ENCODE results near the gene PLXND1. TPM values are rescaled to one million over a fixed set of nuclear protein-coding genes. Genes with fewer than 3 reads are reported as not detected.
A peak's percentile ranks its signal among the peaks of the same experiment; 100 is the strongest.

PLXND1 gene
- polyA plus RNA-seq, 2 donors, result 15.8 to 18.7 TPM

DNA sequence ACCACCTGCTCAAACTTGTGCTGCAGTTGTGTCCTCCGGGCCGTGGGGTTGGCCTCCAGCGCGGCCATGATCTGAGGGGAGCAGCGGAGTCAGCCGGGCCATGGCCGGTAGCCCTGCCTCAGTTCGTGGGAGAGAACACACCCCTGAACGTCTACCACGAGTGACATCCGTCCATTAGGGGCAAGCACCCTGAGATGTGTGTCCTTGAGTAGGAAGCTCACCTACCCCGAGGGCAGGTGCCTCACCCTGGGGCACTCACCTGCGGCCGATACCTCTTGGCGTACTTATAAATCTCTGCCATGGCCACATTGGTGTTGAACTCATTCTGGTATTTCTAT is 50.1 kb downstream of the PLXND1 start:
- WGBS, 2 donors, result 91 to 94% methylated on average over 15 of the region's 15 CpGs
- Histone ChIP-seq H3K4me1 (ENCODE audit: control insufficient read depth in 2 of 2, insufficient read depth in 2 of 2, low read length in 1 of 2) (peaks cover 5% of the 10 kb centered on the region in 2 donors), H3K27ac (ENCODE audit: low read depth in 2 of 2, low read length in 1 of 2) (no peak overlapping the region), H3K4me3 (ENCODE audit: low read depth in 1 of 2, low read length in 2 of 2) (no peak overlapping the region), H3K27me3 (ENCODE audit: control insufficient read depth in 1 of 2, insufficient read depth in 2 of 2, low read length in 2 of 2) (no peaks in the 10 kb centered on the region), H3K9me3 (ENCODE audit: control insufficient read depth in 2 of 2, insufficient read depth in 1 of 2, low read depth in 1 of 2, low read length in 1 of 2) (no peaks in the 10 kb centered on the region), H3K36me3 (ENCODE audit: control insufficient read depth in 2 of 2, insufficient read depth in 2 of 2, low read length in 1 of 2) (peaks cover 0 to 2% of the 10 kb centered on the region in 2 donors)

DNA sequence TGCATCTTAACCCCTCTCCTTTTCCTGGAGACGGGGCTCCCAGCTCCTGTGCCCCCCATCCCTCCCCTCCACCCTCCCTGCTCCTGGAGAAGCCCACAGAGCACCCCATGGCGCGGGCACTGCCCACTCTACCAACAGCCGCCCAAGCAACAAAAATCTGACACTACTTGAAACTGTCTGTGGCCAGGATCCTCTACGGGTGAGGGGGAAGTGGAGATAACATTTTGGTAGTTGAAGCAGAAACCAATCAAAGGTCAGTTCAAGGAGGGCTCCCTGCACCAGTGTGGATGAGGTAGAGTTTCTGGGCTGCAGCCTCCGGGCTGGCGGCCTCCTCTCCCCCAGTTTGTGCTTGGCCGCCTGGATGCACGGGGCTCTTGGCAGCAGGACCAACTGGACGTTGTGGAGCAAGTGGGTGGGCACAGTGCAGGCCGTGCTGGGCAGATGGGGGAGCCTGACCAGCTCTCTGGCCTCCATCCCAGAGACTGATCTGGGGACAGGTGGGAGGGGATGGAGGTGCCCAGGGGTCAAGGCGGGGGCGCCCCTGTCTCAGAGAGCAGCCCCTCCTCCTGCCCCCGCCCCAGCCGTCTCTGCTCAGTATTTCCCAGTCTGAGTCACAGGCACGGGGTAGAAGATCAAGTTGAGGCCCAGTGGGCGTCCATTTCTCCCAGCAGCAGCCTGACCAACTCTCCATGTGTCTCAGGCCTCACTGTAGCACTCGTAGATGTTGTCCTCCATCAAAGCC is 50.7 kb downstream of the PLXND1 start:
- 80 to 81% methylated on average over 18 of the region's 18 CpGs for WGBS, 2 donors
- Histone ChIP-seq H3K27me3 (ENCODE audit: control insufficient read depth in 1 of 2, insufficient read depth in 2 of 2, low read length in 2 of 2) (no peaks in the 10 kb centered on the region), H3K4me1 (ENCODE audit: control insufficient read depth in 2 of 2, insufficient read depth in 2 of 2, low read length in 1 of 2) (peaks cover 4 to 5% of the 10 kb centered on the region in 2 donors), H3K36me3 (ENCODE audit: control insufficient read depth in 2 of 2, insufficient read depth in 2 of 2, low read length in 1 of 2) (peaks cover 0 to 2% of the 10 kb centered on the region in 2 donors), H3K9me3 (ENCODE audit: control insufficient read depth in 2 of 2, insufficient read depth in 1 of 2, low read depth in 1 of 2, low read length in 1 of 2) (no peaks in the 10 kb centered on the region), H3K4me3 (ENCODE audit: low read depth in 1 of 2, low read length in 2 of 2) (no peak overlapping the region), H3K27ac (ENCODE audit: low read depth in 2 of 2, low read length in 1 of 2) (no peak overlapping the region)

DNA sequence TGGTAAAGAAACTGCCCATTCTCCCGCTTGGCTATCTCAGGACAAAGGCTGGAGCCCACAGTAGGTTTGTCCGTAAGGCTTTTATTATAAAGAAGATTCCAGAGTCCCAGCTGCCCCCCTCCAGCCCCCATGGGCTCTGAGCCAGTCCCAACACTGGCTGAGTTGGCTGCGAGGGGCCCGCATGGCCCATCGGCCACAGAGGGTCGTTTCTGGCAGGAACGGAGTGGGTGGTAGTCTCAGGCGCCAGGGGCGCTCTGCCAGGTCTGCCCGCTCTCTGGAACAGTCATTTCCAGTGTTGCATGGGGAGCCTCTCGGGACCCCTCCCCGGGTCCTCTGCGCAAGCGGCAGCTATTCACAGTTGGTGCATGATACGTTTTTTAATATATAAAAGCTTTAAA is 51.3 kb downstream of the PLXND1 start:
- peaks cover 0 to 2% of the 10 kb centered on the region in 2 donors for H3K36me3 ChIP-seq (ENCODE audit: control insufficient read depth in 2 of 2, insufficient read depth in 2 of 2, low read length in 1 of 2)
- WGBS, 2 donors, result 71 to 81% methylated on average over 15 of the region's 15 CpGs
- H3K27ac ChIP-seq (ENCODE audit: low read depth in 2 of 2, low read length in 1 of 2), result no peak overlapping the region
- H3K4me3 ChIP-seq (ENCODE audit: low read depth in 1 of 2, low read length in 2 of 2), result no peak overlapping the region
- H3K9me3 ChIP-seq (ENCODE audit: control insufficient read depth in 2 of 2, insufficient read depth in 1 of 2, low read depth in 1 of 2, low read length in 1 of 2), result no peaks in the 10 kb centered on the region
- peaks cover 4 to 5% of the 10 kb centered on the region in 2 donors for H3K4me1 ChIP-seq (ENCODE audit: control insufficient read depth in 2 of 2, insufficient read depth in 2 of 2, low read length in 1 of 2)
- no peaks in the 10 kb centered on the region for H3K27me3 ChIP-seq (ENCODE audit: control insufficient read depth in 1 of 2, insufficient read depth in 2 of 2, low read length in 2 of 2)

DNA sequence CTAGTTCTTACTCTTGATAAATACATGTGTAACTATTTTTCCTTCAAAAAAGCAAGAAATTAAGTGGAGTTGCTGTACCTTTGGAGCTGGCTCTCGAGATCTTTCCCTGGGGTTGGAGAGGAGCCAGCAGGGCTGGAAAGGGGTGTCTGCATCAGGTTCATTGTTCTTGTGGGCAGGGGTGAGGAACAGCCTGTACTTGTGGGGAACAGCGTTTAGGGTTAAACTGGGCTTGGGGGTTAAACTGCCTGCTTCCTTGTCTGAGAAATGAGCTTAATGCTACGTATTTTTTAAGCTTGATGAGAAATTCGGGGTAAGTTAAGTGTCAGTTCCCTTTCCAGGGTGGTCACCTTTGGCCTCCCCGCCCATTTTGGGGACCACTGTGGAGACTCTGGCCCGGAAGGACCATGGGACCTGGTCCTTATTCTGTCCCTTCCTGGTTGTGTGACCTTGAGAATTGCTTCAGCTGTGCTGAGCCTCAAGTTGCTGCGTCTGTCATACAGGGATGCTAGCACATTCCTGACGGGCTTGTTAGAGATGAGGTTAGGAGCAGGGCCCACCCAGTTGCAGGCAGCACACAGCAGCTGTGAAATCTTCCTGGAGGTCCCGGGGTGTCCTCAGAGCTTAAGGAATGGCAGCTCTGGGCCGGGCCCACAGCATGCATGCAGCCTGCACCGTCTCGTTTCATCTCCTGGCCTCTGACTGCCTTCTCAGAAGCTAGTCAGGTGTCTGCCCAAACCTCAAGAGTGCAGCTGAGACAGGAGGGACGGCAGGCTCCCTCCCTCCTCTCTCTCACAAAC is 51.9 kb downstream of the PLXND1 start:
- Histone ChIP-seq H3K27me3 (ENCODE audit: control insufficient read depth in 1 of 2, insufficient read depth in 2 of 2, low read length in 2 of 2) (no peaks in the 10 kb centered on the region), H3K9me3 (ENCODE audit: control insufficient read depth in 2 of 2, insufficient read depth in 1 of 2, low read depth in 1 of 2, low read length in 1 of 2) (no peaks in the 10 kb centered on the region), H3K4me1 (ENCODE audit: control insufficient read depth in 2 of 2, insufficient read depth in 2 of 2, low read length in 1 of 2) (peaks cover 4 to 5% of the 10 kb centered on the region in 2 donors), H3K27ac (ENCODE audit: low read depth in 2 of 2, low read length in 1 of 2) (peak overlapping the region in 1 of 2 donors; percentile 33), H3K4me3 (ENCODE audit: low read depth in 1 of 2, low read length in 2 of 2) (no peak overlapping the region), H3K36me3 (ENCODE audit: control insufficient read depth in 2 of 2, insufficient read depth in 2 of 2, low read length in 1 of 2) (peaks cover 0 to 2% of the 10 kb centered on the region in 2 donors)
- WGBS, 2 donors, result 59 to 64% methylated on average over 13 of the region's 13 CpGs

DNA sequence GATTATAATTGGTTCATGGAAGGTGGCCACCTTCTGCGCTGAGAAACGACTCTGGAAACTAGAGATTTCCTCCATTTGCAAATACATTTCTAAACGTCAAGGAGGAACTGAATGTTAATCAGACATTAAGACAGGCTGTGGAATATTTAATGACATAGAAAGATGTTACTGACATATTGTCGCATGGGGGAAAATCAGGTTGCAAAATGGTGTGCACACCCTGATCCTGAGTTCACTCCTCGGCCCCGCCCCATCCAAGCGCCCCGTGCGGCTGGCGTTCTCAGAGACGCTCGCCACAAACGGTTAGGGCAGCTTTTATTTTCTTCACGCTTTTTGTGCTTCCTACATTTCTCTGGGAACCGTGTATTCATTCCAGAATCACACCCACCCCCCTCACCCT is 52.8 kb downstream of the PLXND1 start:
- Histone ChIP-seq H3K27me3 (ENCODE audit: control insufficient read depth in 1 of 2, insufficient read depth in 2 of 2, low read length in 2 of 2) (no peaks in the 10 kb centered on the region), H3K36me3 (ENCODE audit: control insufficient read depth in 2 of 2, insufficient read depth in 2 of 2, low read length in 1 of 2) (peaks cover 0 to 2% of the 10 kb centered on the region in 2 donors), H3K4me1 (ENCODE audit: control insufficient read depth in 2 of 2, insufficient read depth in 2 of 2, low read length in 1 of 2) (peaks cover 4 to 5% of the 10 kb centered on the region in 2 donors), H3K4me3 (ENCODE audit: low read depth in 1 of 2, low read length in 2 of 2) (no peak overlapping the region), H3K9me3 (ENCODE audit: control insufficient read depth in 2 of 2, insufficient read depth in 1 of 2, low read depth in 1 of 2, low read length in 1 of 2) (no peaks in the 10 kb centered on the region), H3K27ac (ENCODE audit: low read depth in 2 of 2, low read length in 1 of 2) (no peak overlapping the region)
- 46 to 50% methylated on average over 15 of the region's 15 CpGs for WGBS, 2 donors

DNA sequence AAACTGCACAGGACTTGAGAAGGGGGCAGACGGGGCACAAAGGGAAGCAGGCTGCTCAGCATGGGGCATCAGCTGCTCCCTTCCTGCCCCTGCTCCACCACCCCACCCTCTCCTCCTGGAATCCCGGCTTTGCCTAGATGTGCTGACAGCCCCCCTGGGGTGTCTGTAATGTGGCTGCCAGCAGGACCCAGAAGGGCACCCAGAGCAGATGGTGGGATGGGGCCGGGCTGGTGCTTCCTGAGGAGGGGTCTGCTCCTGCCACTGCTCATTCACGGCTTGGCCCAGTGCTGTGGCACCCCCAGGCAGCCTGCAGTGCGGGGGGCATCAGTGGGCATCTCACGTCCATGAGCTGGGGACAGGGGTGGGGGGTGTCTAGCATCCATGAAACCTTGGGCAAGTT is 53.3 kb downstream of the PLXND1 start:
- no peak overlapping the region for H3K4me3 ChIP-seq (ENCODE audit: low read depth in 1 of 2, low read length in 2 of 2)
- WGBS, 2 donors, result 73% methylated on average over 6 of the region's 6 CpGs
- peaks cover 4 to 5% of the 10 kb centered on the region in 2 donors for H3K4me1 ChIP-seq (ENCODE audit: control insufficient read depth in 2 of 2, insufficient read depth in 2 of 2, low read length in 1 of 2)
- H3K9me3 ChIP-seq (ENCODE audit: control insufficient read depth in 2 of 2, insufficient read depth in 1 of 2, low read depth in 1 of 2, low read length in 1 of 2), result no peaks in the 10 kb centered on the region
- peaks cover 0 to 2% of the 10 kb centered on the region in 2 donors for H3K36me3 ChIP-seq (ENCODE audit: control insufficient read depth in 2 of 2, insufficient read depth in 2 of 2, low read length in 1 of 2)
- no peak overlapping the region for H3K27ac ChIP-seq (ENCODE audit: low read depth in 2 of 2, low read length in 1 of 2)
- no peaks in the 10 kb centered on the region for H3K27me3 ChIP-seq (ENCODE audit: control insufficient read depth in 1 of 2, insufficient read depth in 2 of 2, low read length in 2 of 2)

DNA sequence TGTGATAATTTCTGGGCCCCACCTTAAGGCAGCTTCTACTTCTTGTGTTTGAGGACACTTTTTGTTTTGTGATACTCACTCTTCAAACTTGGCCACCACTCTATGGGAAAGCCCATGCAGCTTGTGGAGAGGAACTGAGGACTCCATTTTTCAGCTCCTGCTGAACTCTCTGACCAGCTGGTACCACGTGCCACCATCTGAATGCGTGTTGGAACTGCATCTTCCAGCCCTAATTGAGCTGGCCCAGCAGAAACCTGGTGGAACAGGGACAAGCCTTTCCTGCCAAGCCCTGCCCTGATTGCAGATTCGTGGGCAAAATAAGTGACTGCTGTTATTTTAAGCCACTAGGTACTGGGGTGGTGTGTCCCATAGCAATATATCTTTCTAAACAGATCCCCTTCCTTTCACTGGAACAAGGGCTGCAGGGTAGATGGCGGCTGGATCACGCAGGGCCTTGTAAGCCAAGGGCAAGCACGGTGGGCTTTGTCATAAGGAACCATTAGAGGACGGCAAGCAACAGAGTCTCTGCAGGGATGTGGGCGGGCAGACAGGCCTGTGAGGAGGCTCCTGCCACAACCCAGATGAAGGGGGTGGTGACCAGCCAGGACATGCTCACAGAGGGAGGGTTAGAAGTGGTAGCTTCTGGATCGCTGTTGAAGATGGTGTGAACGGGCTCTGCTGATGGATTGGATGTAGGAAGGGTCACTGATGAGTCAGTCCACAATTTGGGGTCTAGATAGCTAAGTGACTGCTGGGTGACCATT is 54.0 kb downstream of the PLXND1 start:
- 68 to 69% methylated on average over 10 of the region's 10 CpGs for WGBS, 2 donors
- no peaks in the 10 kb centered on the region for H3K27me3 ChIP-seq (ENCODE audit: control insufficient read depth in 1 of 2, insufficient read depth in 2 of 2, low read length in 2 of 2)
- peaks cover 3% of the 10 kb centered on the region in 2 donors for H3K4me1 ChIP-seq (ENCODE audit: control insufficient read depth in 2 of 2, insufficient read depth in 2 of 2, low read length in 1 of 2)
- H3K9me3 ChIP-seq (ENCODE audit: control insufficient read depth in 2 of 2, insufficient read depth in 1 of 2, low read depth in 1 of 2, low read length in 1 of 2), result no peaks in the 10 kb centered on the region
- no peak overlapping the region for H3K27ac ChIP-seq (ENCODE audit: low read depth in 2 of 2, low read length in 1 of 2)
- peaks cover 0 to 2% of the 10 kb centered on the region in 2 donors for H3K36me3 ChIP-seq (ENCODE audit: control insufficient read depth in 2 of 2, insufficient read depth in 2 of 2, low read length in 1 of 2)
- H3K4me3 ChIP-seq (ENCODE audit: low read depth in 1 of 2, low read length in 2 of 2), result no peak overlapping the region

DNA sequence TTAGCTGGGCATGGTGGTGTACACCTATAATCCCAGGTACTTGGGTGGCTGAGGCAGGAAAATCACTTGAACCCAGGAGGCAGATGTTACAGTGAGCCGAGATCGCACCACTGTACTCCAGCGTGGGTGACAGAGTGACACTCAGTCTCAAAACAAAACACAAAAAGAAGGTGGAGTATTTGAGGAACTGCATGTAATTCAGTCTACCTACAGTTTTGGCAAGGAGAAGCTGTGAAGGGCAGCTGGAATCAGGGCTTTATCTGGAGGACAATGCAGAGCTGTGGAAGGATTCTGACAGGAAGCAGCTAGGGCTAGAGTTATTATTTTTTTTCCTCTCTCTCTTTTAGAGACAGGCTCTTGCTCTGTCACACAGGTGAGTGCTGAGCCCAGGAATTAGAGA is 56.7 kb downstream of the PLXND1 start:
- Histone ChIP-seq H3K4me3 (ENCODE audit: low read depth in 1 of 2, low read length in 2 of 2) (no peak overlapping the region), H3K9me3 (ENCODE audit: control insufficient read depth in 2 of 2, insufficient read depth in 1 of 2, low read depth in 1 of 2, low read length in 1 of 2) (no peaks in the 10 kb centered on the region), H3K4me1 (ENCODE audit: control insufficient read depth in 2 of 2, insufficient read depth in 2 of 2, low read length in 1 of 2) (no peaks in the 10 kb centered on the region), H3K36me3 (ENCODE audit: control insufficient read depth in 2 of 2, insufficient read depth in 2 of 2, low read length in 1 of 2) (no peaks in the 10 kb centered on the region), H3K27ac (ENCODE audit: low read depth in 2 of 2, low read length in 1 of 2) (no peak overlapping the region), H3K27me3 (ENCODE audit: control insufficient read depth in 1 of 2, insufficient read depth in 2 of 2, low read length in 2 of 2) (no peaks in the 10 kb centered on the region)
- WGBS, 2 donors, result 93% methylated on average over 3 of the region's 3 CpGs

DNA sequence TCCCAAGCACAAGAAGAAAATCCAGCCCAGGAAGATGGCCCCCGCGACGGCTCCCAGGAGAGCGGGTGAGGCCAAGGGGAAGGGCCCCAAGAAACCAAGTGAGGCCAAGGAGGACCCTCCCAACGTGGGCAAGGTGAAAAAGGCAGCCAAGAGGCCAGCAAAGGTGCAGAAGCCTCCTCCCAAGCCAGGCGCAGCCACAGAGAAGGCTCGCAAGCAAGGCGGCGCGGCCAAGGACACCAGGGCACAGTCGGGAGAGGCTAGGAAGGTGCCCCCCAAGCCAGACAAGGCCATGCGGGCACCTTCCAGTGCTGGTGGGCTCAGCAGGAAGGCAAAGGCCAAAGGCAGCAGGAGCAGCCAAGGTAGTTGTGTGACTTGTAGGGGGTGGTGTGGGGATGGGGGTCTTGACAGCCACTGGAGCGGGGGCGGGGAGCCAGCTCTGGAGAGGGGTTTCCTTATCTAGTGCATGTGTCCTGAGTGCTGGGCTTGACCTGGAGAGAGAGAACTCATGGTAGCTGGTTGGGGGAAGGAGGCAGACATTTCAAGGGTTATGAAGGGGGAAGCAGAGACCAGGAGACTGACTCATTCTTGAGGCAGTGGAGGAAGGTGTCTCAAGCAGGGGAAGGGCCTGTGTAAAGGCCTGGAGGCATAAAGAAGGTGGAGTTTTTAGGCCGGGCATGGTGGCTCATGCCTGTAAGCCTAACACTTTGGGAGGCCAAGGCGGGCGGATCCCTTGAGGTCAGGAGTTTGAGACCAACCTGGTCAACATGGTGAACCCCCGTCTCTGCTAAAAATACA is 57.3 kb downstream of the PLXND1 start:
- no peak overlapping the region for H3K27ac ChIP-seq (ENCODE audit: low read depth in 2 of 2, low read length in 1 of 2)
- H3K36me3 ChIP-seq (ENCODE audit: control insufficient read depth in 2 of 2, insufficient read depth in 2 of 2, low read length in 1 of 2), result no peaks in the 10 kb centered on the region
- 89 to 91% methylated on average over 18 of the region's 18 CpGs for WGBS, 2 donors
- H3K9me3 ChIP-seq (ENCODE audit: control insufficient read depth in 2 of 2, insufficient read depth in 1 of 2, low read depth in 1 of 2, low read length in 1 of 2), result no peaks in the 10 kb centered on the region
- H3K4me3 ChIP-seq (ENCODE audit: low read depth in 1 of 2, low read length in 2 of 2), result no peak overlapping the region
- no peaks in the 10 kb centered on the region for H3K4me1 ChIP-seq (ENCODE audit: control insufficient read depth in 2 of 2, insufficient read depth in 2 of 2, low read length in 1 of 2)
- H3K27me3 ChIP-seq (ENCODE audit: control insufficient read depth in 1 of 2, insufficient read depth in 2 of 2, low read length in 2 of 2), result no peaks in the 10 kb centered on the region

All from esophagus (tissue), 2 donors.